NCI-H146 treated with DMSO at 0.1 percent for 48 hours (cell line): ENCODE data around the gene EFCAB9.

Source experiments
- DNase-seq: peaks from one replicate; lab custom pipeline; 2025; ENCODE audit not compliant: unreplicated experiment; lab: John Stamatoyannopoulos, UW

EFCAB9 gene

DNA sequence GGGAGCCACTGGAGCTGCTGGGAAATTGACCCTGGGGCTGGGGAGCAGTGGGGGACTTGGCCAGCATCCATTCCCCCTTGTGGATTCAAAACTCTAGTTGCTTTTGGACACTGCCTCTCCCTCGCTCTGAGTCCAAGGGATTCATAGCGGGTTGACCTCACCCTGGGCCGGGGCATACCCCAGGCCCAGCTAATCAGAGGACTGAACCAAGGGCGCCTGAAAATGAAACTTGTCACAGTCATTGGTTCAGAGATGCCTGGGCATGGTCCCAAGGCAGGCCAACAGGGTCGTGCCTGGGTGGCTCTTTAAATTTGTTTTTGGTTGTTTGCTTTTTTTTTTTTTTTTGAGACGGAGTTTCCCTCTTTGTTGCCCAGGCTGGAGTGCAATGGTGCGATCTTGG lies 28.5 kb upstream of the EFCAB9 start:
- no peak for DNase-seq

DNA sequence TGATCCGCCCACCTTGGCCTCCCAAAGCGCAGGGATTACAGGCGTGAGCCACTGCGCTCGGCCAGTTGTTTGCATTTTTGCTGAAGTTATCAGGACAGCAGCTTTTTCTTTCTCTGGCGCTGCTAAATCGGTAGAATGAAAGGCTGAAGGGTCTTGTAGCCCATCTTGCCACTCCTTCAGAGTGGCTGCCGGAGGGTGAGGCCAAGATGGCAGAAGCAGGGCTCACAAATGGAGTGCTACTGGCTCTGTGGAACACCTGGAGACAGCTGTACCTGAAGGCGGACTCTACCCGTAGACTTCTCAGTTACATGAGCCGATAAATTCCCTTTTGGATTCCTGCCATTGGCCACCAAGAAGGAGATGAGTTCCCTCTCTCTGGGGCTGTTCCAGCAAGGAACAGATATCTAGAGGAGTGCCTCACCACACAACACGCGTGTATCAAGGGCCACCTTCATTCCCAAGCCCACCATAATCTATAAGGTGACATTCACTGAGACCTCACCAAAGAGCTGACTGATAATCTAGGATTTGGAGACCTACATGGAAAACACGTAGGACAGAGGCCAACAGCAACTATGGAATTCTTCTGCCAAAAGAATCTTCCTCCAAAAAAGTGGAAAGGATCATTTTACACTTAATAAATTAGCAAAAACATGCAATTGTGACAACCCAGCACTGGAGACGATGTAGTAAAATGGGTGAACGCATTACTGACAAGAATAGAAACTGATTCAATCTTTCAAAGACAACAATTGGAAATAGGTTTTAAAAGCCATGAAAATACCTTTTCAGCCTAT lies 27.7 kb upstream of the EFCAB9 start:
- no peak for DNase-seq

DNA sequence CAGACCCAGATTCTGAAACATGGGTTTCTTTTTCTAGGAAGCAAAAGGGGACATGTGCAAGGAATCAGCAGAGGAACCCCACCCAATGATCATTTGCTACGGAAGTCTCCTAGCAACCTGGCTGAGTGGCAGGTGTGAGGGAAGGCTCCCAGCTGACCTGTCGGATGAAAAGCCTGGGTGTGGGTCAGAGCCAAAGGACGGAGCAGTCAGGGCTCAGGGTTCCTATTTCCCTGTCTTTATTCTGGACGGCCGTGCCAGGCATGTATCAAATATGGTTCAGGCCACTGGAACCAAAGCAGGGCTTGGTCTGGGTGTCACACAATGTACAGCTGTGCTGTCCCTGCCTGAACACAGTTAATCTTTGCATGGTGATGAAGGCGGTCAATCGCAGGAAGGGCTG lies 26.1 kb upstream of the EFCAB9 start:
- DNase-seq: no peak

DNA sequence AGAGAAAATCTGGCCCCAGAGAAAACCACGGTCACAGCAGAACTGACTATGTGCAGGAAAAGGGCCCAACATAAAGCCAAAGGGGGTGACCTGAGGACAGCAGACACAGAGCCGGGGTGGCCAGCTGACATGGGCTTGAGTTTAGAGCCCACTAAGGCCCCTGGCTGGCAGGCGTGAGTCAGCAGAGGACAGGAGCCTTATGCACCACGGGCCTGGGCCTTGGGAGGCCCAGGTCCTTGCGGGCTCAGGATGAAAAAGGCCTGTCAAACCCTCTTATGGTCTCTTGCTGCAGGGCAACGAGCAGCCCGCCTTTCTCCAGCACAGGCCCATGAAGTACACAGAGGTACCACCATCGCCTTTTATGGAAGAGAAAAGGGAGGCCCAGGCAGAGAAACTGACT lies 25.7 kb upstream of the EFCAB9 start:
- DNase-seq: no peak

DNA sequence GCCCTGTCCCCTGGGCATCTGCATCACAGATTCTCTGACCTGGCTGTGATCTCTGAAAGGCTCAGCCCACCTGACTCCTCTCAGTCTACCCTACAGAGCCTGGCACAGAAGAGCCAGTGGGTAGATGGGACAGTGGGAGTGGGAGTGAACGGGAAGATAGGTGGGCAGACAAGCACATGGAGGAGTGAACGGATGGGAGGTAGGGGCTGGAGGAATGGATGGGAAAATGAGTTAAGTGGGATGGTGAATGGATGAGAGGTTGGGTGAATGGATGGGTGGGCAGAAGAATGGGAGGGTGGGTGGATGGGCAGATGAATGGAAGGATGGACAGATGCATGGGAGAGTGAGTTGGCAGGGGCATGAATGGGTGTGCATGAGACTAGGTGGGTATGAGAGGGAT lies 24.8 kb upstream of the EFCAB9 start:
- DNase-seq: no peak

DNA sequence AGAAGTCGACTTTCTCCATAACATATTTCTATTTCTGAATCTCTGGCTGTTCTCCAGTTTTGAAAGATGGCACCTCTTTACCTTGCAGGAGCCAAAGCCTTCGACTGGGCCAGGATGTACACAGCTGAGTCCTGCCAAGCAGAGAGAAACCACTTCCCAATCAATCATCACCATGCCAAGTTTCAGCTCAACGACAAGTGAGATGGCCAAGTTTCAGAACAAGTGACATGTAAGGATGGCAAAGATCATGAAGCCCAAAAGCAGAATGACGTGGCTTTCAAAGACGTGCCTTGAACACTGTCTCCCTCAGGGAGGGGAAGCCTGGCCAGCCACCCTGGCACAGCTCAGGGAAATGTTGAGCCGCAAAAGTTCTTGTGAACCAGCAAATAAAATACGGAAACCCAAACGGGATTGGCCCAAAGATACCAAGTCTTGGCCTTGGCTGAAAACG lies 23.7 kb upstream of the EFCAB9 start:
- no peak for DNase-seq

DNA sequence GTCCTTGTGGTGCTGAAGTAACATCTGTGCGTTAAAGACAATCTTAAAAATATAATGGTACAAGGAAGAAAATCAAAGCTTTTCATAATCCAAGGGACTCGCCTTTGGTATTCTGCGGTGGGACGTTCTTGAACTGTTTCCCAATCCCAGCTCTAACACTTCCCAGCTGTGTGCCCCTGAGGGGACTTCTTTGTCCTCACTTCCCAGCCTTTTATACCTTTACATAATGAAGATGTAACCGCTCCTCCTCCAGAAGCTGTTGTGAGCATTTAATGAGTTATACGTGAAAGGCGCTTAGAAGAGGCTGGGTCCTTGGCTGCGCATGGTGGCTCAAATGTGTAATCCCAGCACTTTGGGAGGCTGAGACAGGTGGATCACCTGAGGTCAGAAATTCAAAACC lies 22.9 kb upstream of the EFCAB9 start:
- DNase-seq: no peak

DNA sequence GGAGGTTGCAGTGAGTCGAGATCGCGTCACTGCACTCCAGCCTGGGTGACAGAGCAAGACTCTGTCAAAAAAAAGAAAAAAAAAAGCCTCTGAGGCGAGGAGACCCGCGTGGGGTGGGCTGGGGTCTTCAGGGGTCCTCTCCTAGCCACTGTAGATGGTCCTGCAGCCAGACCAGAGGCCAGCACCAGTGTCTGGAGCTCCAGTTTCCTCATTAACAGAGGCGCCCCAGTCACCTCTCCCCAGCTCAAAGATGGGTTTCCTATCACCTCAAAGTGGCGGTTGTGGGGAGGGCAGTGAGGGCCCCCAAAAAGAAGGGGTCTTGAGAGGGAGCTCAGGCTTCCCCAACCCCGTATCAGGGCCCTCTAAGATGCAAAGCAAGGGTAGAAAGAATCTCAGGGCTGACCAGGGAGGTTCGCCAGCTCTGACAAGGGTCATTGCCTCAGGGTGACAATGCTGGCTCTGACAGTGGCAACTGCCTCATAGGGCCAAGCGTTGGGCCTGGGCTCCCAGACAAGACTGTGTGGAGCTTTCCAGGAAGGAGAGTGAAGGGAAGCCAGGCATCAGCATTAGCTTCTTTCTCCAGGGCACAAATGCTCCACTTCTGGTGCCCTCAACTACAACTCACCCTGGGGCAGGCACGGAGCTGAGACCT lies 20.9 kb upstream of the EFCAB9 start:
- DNase-seq: no peak

DNA sequence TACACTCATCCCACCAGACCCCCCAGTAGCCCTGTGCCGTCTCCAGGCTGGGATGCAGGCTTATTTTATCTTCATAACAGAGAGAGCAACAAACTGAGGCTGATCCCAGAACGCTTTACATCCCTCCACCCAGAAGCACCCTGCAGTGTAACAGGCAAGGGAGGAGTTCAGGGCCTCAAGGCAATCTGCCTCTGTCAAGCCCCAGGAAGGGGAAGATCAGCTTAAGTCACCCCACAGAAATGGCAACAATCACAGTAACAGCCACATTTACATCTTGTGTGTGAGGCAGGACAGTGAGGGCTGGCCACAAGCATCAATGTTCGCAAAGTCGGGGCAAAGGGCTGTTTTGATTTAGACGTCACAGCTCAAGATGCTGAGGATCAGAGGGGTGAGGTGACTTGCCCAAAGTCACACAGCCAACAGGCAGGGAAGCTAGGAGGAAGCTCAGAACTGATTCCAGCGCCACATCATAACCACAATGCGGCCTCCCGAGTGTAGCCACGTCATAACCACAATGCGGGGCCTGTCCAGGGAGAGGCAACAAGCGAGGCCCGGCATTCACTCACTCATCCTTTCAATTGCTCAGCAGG lies 20.3 kb upstream of the EFCAB9 start:
- DNase-seq: no peak

DNA sequence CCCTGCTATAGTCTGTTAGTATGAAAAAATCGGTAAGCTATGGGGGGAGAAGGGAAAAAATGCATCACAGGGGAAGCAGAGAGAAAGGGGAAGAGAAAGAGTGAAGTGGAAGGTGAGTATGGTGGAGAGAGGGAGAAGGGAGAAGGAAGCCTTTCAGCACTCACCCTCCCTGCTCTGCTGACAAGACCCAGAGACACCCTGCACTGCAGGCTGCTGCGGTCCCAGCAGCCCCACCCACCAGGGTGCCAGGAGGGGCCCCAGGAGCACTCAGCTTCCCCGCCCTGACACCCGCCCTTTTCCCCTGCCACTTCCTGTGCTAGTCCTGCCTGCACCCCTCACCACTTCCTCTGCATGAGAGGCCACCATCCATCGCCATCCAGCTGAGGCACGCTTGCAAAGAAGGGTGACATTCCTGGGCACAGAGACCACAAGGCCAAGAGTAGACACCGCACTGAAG lies 18.7 kb upstream of the EFCAB9 start:
- no peak for DNase-seq

DNA sequence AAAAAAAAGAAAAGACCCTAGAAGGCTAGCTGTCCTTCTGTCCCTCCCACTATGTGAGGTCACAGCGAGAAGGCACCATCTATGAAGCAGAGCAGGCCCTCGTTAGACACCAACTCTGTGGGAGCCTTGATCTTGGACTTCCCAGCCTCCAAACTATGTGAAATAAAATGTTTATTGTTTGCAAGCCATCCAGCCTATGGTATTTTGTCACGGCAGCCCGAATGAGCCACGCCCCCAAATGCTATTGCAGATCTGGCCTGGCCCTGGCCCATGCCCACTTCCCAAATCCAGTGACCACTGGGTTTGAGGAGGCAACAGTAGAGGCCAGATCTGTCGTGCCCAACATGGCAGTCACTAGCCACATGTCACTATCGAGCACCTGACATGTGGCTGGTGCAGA lies 16.8 kb upstream of the EFCAB9 start:
- no peak for DNase-seq

DNA sequence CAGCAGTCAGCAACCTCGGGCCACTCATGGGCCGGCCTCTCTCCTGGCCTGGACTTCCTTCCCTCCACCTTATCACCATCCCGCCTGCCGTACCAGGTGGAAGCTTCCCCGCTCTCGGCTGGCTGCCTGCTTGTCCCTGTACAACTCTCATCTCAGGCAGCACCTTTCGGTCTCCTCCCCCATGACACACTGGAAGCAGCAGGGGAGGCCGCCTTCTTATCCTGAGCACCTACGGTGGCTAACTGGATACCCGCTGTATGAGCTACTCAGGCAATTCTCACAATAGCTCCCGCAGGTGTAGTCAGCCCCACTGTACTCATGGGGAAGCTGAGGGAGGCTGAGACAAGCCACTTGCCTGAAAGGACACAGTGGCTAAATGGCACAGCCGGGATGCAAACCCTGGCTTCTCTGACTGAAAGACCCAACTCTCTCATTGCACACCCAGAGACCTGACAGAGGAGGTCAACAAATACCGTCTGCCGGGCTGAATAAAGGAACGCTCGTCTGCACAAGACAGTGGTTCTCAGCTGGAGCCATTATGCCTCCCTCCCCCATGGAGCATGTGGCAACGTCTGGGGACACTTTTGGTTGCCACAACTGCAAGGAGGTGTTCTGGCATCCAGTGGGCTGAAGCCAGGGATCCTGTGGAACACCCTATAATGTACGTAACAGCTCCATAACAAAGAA lies 15.5 kb upstream of the EFCAB9 start:
- DNase-seq: no peak

DNA sequence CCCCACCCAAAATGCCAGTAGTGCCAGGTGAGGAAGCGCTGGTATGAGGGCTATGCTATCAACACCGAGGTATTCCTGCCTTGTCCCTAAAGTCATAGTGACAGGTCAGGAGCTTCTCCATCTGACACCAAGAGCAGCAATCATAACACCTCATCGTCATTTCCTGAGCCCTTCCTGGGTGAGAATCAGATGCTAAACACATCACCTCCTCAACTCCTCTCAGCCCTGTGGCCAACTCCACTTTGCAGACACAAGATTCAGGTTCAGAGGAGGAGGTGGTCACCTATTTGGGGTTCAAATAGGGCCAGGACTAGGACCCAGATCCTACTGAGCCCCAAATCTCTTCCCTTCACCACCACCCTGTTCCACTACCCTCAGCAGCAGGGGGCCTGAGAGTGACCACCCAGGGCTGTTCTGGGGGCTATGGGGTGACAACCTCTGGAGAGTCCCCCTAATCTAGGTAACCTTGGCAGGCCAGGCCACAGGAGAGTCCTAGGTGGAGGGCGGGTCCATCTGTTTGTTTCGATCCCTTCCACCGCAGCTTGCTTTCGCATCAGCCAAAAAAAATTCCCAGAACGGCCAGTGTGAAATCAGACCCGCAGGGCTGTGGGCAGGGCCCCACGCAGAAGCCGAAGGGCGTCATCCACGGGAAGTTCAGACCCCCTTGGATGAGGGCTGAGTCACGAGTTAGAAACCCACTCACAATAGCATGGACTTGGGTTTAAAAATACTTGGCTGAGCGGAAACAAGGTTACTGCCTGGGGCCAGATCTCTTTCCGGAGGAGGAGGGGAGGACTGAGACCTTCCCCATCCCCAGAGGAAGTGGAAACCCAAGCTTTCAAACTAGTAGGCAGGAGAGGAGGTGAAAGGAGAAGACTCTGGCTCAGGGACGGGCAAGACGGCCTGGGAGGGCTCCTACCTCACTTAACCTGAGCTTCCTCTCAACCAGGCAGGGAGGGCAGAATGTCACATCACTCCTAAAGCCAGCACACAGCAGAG lies 14.7 kb upstream of the EFCAB9 start:
- DNase-seq: no peak

DNA sequence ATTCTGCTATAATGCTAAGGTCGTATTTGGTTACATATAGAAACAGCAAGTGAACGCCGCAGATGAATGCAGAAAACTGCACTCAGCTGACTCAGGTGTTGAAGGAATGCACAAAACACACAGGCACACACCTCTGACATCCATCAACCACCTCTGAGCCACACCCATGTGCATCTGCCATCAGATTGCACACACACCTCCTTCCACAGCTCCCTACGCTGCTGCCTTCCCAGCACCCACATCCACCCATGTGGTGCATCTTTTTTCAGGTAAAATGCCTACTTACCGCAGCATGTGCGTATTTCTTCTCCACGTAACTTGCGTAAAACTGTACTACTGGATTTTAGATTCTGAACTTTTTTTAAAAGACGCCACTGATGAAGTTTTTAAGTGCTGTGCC lies 13.0 kb upstream of the EFCAB9 start:
- DNase-seq: no peak

DNA sequence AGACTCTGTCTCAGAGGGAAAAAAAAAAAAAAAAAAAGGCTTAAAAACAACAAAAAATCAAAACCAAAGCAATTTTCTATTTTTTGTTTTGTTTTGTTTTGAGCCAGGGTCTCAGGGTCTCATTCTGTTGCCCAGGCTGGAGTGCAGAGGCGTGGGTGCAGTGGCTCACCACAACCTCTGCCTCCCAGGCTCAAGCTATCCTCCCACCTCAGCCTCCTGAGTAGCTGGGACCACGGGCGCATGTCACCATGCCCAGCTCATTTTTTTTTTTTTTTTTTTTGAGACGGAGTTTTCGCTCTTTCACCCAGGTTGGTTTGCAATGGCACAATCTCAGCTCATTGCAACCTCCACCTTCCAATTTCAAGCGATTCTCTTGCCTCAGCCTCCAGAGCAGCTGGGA lies 11.7 kb upstream of the EFCAB9 start:
- DNase-seq: no peak

DNA sequence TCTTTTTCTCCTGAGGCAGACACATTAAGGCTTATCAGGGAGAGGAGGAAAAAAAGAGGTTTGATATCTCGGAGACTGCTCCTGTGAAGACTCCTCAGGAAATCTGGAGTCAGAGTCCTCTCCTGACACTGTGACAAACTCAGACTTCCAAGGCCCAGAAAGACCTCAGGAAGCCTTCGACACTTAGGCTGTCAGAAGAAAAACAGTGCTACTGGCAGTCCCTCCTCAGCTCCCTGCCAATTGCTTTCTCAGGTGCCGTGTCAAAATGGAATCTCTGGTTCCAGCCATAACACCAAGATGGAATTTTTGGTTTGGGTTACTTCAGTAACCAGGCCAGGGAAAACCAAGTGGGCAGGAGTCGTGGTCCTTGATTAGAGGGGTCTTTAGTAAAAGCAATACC lies 10.1 kb upstream of the EFCAB9 start:
- DNase-seq: no peak

DNA sequence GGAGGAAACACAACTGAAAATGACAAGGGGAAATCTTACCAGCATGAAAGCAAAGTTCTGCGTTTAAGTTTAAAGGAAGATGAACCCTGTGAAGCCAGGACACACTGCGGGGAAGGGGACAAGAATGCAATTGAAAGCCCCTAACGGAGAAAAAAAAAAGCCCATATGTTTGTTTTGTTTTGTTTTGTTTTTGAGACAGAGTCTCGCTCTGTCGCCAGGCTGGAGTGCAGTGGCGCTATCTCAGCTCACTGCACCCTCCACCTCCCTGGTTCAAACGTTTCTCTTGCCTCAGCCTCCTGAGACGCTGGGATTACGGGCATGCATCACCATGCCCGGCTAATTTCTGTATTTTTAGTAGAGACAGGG lies 8.9 kb upstream of the EFCAB9 start:
- DNase-seq: no peak

DNA sequence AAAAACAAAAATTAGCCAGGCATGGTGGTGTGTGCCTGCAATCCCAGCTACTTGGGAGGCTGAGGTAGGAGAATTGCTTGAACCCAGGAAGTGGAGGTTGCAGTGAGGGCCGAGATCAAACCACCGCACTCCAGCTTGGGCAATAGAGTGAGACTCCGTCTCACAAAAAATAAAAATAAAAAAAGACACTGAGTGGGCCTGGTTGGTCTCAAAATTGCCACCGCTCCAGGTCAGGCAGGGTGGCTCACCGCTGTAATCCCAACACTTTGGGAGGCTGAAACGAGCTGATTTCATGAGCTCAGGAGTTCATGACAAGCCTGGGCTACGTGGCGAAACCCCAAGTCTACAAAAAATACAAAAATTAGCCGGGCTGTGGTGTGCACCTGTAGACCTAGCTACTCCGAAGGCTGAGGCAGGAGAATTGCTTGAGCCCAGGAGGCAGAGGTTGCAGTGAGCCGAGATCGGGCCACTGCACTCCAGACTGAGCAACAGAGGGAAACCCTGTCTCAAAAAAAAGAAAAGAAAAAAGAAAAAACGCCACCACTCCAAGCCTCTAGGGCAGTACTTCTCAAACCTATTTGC lies 7.8 kb upstream of the EFCAB9 start:
- DNase-seq: no peak

DNA sequence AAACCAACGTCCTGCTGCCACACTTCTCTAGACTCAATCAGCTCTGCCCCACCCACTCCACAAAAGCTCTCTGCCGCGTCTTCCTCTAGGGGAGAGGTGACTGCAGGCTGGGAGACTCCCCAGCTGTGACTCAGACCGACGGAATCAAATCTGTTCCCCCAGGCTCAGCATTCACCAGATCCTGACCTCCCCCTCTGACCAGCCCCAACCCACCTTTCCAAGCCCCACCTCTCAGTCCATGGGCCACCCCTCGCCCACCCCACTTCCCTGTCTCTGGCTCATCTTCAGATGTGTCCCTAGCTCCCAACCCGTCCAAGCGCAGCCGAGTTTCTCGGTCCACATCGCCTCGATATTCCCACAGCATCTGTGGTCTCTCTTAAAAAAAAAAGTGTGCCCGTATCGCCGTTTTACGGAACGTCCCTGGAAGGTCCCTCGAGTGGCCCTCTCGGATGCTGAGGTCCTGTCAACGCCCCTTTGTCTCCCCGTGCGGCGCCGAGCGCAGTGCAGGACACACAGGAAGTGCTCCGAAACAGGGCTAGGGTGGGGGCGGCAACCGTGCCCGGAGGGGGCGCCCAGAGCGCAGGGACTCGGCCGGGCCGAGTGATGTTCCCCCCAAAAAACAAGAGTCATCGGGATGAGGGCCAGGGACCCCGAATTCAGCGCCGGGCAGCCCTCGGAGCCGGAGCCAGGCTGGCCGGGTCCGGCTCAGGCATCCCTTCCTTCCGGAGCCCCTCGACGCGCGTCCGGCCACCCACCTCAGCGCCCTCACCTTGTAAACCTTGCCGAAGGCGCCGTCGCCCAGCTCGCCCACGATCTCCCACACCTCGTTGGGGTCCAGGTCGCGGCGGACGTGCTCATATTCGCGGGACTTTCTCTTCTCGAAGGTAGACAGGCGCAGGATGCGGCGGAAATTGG lies 6.6 kb upstream of the EFCAB9 start:
- DNase-seq: no peak
